ENCODE data around the gene TTLL4. TPM values are rescaled to one million over a fixed set of nuclear protein-coding genes. Genes with fewer than 3 reads are reported as not detected.

TTLL4 gene
- polyA plus RNA-seq, 2 of the 4 experiments (the other 2 are of a cell fraction): 25.0 to 26.2 TPM

DNA sequence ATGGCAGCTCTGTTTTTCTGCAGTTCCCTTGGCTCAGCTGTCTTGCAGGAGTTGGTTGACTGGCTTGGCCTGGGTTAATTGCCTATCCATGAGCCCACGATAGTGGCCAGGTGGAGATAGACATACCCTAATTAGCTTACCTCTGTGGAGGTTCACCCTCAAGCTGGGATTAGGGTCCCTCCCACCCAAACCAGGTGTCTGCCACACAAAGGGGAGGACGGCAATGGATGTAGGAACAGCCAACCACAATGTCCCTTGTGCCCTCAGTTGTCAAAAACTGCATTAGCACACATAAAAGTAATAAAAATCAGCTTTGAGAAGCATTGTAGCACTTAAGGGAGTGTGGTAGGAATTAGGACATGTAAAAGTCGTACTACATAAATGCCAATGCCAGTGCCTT, 75.5 kb downstream of the TTLL4 start:
- CTCF ChIA-PET: interaction anchor here (0.6 to 1.6 kb wide), 4 partner anchors 11 to 99 kb away, joined by 3 to 6 read pairs (median 4); no protein-coding TSS in a partner anchor
- Histone ChIP-seq H3K4me1 (no peaks in the 10 kb centered on the region), H3K4me2 (no peak overlapping the region), H3K27ac (no peak overlapping the region), H3K4me3 (no peak overlapping the region), H3K9me3 (no peaks in the 10 kb centered on the region)
- FAIRE-seq (no peak), DNase-seq (ENCODE audit: low read depth in 1 of 2, low spot score in 1 of 2) (no peak), ATAC-seq (no peak)
- POLR2A ChIA-PET: no interaction called here
- TF ChIP-seq RCOR1 (IDR thresholded peaks at IDR 0.05; ENCODE audit: low read depth, low read length) (no peak), SREBF2 (IDR thresholded peaks at IDR 0.05) (no peak), ZC3H11A (IDR thresholded peaks at IDR 0.05) (no peak), FOXS1 (CRISPR knock-in tag; IDR thresholded peaks at IDR 0.05) (no peak)
- TF ChIP-seq, protein P1, sequence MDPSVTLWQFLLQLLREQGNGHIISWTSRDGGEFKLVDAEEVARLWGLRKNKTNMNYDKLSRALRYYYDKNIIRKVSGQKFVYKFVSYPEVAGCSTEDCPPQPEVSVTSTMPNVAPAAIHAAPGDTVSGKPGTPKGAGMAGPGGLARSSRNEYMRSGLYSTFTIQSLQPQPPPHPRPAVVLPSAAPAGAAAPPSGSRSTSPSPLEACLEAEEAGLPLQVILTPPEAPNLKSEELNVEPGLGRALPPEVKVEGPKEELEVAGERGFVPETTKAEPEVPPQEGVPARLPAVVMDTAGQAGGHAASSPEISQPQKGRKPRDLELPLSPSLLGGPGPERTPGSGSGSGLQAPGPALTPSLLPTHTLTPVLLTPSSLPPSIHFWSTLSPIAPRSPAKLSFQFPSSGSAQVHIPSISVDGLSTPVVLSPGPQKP (IDR thresholded peaks at IDR 0.05; ENCODE audit: low read depth, low read length): no peak
- WGBS (ENCODE audit: missing lambda C conversion rate): 32% methylated on average over 2 of the region's 3 CpGs

DNA sequence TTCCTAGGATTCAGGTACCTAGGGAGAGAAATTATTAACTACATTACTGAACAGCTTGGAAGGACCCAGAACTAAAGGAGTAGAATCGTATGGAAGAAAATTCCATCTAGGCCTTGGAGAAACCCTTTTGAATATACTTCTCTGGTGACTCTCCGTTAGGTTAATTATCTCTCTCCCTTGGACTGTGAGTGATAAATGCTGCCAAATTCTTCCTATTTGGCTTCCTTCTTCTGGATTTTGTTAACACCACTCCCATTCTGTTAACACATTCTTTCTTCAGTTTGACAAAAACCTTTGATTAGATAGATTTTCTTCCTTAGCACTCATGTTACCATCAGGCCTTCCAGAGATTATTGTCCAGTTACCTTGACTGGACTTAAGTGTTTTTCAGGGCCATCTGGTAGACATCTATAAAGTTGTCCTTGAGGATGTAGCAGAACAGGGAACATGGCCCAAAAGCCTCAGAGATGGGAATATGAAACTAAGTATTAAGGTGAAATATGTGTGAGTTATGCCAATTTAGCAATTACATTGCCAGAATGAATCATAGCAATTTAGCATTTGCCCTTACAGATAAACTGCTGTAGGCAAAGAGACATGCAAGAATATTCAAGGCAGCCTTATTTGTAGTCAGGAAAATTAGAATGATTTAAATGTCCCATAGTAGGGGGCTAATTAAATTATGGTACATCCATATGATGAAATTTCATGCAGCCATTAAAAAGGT, 78.1 kb downstream of the TTLL4 start:
- TF ChIP-seq ZSCAN20 (CRISPR knock-in tag; IDR thresholded peaks at IDR 0.05): no peak
- no peak for TF ChIP-seq RAD21 (conservative IDR thresholded peaks at IDR 0.05 in 1 of 2, IDR thresholded peaks at IDR 0.05 in 1 of 2)
- TF ChIP-seq KDM1A (IDR thresholded peaks at IDR 0.05; ENCODE audit: low read depth): no peak
- TF ChIP-seq EP300 (IDR thresholded peaks at IDR 0.05): no peak
- TF ChIP-seq, protein P2, sequence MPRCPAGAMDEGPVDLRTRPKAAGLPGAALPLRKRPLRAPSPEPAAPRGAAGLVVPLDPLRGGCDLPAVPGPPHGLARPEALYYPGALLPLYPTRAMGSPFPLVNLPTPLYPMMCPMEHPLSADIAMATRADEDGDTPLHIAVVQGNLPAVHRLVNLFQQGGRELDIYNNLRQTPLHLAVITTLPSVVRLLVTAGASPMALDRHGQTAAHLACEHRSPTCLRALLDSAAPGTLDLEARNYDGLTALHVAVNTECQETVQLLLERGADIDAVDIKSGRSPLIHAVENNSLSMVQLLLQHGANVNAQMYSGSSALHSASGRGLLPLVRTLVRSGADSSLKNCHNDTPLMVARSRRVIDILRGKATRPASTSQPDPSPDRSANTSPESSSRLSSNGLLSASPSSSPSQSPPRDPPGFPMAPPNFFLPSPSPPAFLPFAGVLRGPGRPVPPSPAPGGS (IDR thresholded peaks at IDR 0.05): no peak
- TF ChIP-seq, protein P3, sequence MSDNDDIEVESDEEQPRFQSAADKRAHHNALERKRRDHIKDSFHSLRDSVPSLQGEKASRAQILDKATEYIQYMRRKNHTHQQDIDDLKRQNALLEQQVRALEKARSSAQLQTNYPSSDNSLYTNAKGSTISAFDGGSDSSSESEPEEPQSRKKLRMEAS (IDR thresholded peaks at IDR 0.05): no peak
- TF ChIP-seq EHF (CRISPR knock-in tag; IDR thresholded peaks at IDR 0.05): no peak
- no peak for TF ChIP-seq BHLHE40 (IDR thresholded peaks at IDR 0.05; ENCODE audit: low read depth, low read length)
- ATAC-seq (no peak), FAIRE-seq (no peak), DNase-seq (ENCODE audit: low read depth in 1 of 2, low spot score in 1 of 2) (no peak)
- Histone ChIP-seq H3K4me1 (no peaks in the 10 kb centered on the region), H3K27ac (no peak overlapping the region), H3K4me2 (no peak overlapping the region), H3K9me3 (no peaks in the 10 kb centered on the region), H3K4me3 (no peak overlapping the region)
- CTCF ChIA-PET: interaction anchor here (1.4 kb wide), 1 partner anchor 101 kb away, joined by 3 read pairs; no protein-coding TSS in a partner anchor
- WGBS (ENCODE audit: missing lambda C conversion rate): 77% methylated on average over 2 of the region's 2 CpGs
- POLR2A ChIA-PET: no interaction called here

DNA sequence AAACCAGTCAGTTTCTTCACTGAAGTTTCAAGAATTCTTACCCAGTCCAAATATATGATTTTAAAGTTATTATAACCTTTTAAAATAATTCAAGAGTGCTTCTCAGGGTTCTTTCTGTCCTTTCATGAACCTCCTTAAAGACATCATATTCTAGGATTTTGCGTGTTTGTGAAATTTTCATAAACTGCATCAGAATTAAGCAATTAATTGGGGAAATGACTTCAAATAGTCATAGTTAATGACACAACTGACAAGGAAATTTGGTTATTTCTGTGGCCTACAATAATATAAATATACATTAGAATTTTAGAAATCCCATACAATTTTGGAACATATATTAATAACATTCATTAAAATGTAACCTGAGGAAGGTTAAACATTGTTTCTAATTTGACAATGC, 81.8 kb downstream of the TTLL4 start:
- H3K4me3 ChIP-seq: no peak overlapping the region
- H3K9me3 ChIP-seq: no peaks in the 10 kb centered on the region
- no peak for ATAC-seq
- TF ChIP-seq RAD21 (conservative IDR thresholded peaks at IDR 0.05 in 1 of 2, IDR thresholded peaks at IDR 0.05 in 1 of 2) (no peak), RARB (CRISPR knock-in tag; IDR thresholded peaks at IDR 0.05) (no peak), ZC3H11A (IDR thresholded peaks at IDR 0.05) (no peak), SREBF2 (IDR thresholded peaks at IDR 0.05) (no peak), FOSL2 (IDR thresholded peaks at IDR 0.05) (no peak), FOSL2 (CRISPR knock-in tag; IDR thresholded peaks at IDR 0.05) (no peak), HDAC2 (IDR thresholded peaks at IDR 0.05) (no peak), HEYL (CRISPR knock-in tag; IDR thresholded peaks at IDR 0.05) (no peak), HOXB5 (CRISPR knock-in tag; IDR thresholded peaks at IDR 0.05) (no peak), PHF8 (IDR thresholded peaks at IDR 0.05; ENCODE audit: borderline replicate concordance, low read depth) (no peak), MAZ (IDR thresholded peaks at IDR 0.05; ENCODE audit: borderline replicate concordance, low read depth, low read length) (no peak), HOXA7 (CRISPR knock-in tag; IDR thresholded peaks at IDR 0.05) (no peak), RCOR1 (IDR thresholded peaks at IDR 0.05; ENCODE audit: low read depth, low read length) (no peak)
- TF ChIP-seq, protein P3 (IDR thresholded peaks at IDR 0.05): no peak
- TF ChIP-seq, protein P4, sequence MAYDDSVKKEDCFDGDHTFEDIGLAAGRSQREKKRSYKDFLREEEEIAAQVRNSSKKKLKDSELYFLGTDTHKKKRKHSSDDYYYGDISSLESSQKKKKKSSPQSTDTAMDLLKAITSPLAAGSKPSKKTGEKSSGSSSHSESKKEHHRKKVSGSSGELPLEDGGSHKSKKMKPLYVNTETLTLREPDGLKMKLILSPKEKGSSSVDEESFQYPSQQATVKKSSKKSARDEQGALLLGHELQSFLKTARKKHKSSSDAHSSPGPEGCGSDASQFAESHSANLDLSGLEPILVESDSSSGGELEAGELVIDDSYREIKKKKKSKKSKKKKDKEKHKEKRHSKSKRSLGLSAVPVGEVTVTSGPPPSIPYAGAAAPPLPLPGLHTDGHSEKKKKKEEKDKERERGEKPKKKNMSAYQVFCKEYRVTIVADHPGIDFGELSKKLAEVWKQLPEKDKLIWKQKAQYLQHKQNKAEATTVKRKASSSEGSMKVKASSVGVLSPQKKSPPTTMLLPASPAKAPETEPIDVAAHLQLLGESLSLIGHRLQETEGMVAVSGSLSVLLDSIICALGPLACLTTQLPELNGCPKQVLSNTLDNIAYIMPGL (CRISPR knock-in tag; IDR thresholded peaks at IDR 0.05; ENCODE audit: borderline replicate concordance): no peak
- TF ChIP-seq, protein P1 (IDR thresholded peaks at IDR 0.05; ENCODE audit: low read depth, low read length): no peak
- TF ChIP-seq, protein P5, sequence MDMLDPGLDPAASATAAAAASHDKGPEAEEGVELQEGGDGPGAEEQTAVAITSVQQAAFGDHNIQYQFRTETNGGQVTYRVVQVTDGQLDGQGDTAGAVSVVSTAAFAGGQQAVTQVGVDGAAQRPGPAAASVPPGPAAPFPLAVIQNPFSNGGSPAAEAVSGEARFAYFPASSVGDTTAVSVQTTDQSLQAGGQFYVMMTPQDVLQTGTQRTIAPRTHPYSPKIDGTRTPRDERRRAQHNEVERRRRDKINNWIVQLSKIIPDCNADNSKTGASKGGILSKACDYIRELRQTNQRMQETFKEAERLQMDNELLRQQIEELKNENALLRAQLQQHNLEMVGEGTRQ (IDR thresholded peaks at IDR 0.05): no peak
- no peak overlapping the region for H3K4me2 ChIP-seq
- no peaks in the 10 kb centered on the region for H3K4me1 ChIP-seq
- ChIA-PET CTCF (no interaction called here), POLR2A (no interaction called here)
- DNase-seq (ENCODE audit: low read depth in 1 of 2, low spot score in 1 of 2): no peak
- no peak overlapping the region for H3K27ac ChIP-seq
- FAIRE-seq: no peak
- WGBS (ENCODE audit: missing lambda C conversion rate): 88% methylated on average over 1 of the region's 1 CpG
